K562 (cell line): ENCODE results near the gene ZMAT2. TPM values are rescaled to one million over a fixed set of nuclear protein-coding genes. Genes with fewer than 3 reads are reported as not detected.

Experiments used
- BRF1 ChIP-seq: IDR thresholded peaks from 3 replicates; pipeline ENCODE4 v1.6.1; 2011; ENCODE audit warnings: borderline replicate concordance, mild to moderate bottlenecking; ENCODE audit not compliant: insufficient read length; ENCODE audit errors: extremely low read depth
- ETV1 ChIP-seq: fragments of 450-650 bp; conservative IDR thresholded peaks from 2 replicates; pipeline ENCODE4 v1.6.1; 2016; ENCODE audit warnings: missing genetic modification characterization, control low read depth, low read depth, missing compliant biosample characterization
- FOXP1 ChIP-seq: sonication (generic); formaldehyde crosslinking; IDR thresholded peaks from 2 replicates; pipeline ENCODE4 v1.8.0; 2022; ENCODE audit warnings: mild to moderate bottlenecking, missing genetic modification reagents
- HDAC3 ChIP-seq: fragments of 450-650 bp; IDR thresholded peaks from 2 replicates; pipeline ENCODE4 v1.6.1; 2018; ENCODE audit warnings: borderline replicate concordance, mild to moderate bottlenecking, moderate library complexity; ENCODE audit not compliant: partially characterized antibody
- JUN ChIP-seq, 2 experiments: sonication (generic) in 1 of 2; formaldehyde crosslinking in 1 of 2; IDR thresholded peaks; 2 replicates each; pipeline versions ENCODE4 v1.6.1 to v1.8.0; 2012 to 2022; ENCODE audit warnings: borderline replicate concordance in 2 of 2, mild to moderate bottlenecking in 2 of 2, improper control_type of control experiment in 1 of 2, low read depth in 1 of 2, low read length in 1 of 2, missing genetic modification reagents in 1 of 2
- KLF1 ChIP-seq: fragments of 450-650 bp; IDR thresholded peaks from 2 replicates; pipeline ENCODE4 v1.6.1; 2016; ENCODE audit warnings: missing genetic modification characterization, missing compliant biosample characterization
- PKNOX1 ChIP-seq: fragments of 450-650 bp; IDR thresholded peaks from 2 replicates; pipeline ENCODE4 v1.6.1; 2016
- POLR2AphosphoS5 ChIP-seq: IDR thresholded peaks from 2 replicates; pipeline ENCODE4 v1.6.1; 2011; ENCODE audit warnings: mild to moderate bottlenecking, low read depth, low read length, moderate library complexity; ENCODE audit not compliant: control insufficient read depth, insufficient read depth
- PTBP1 ChIP-seq: fragments of 200-400 bp; formaldehyde crosslinking; IDR thresholded peaks from 2 replicates; pipeline ENCODE4 v1.6.1; 2017; ENCODE audit warnings: low read depth, low read length
- STAG1 ChIP-seq: sonication (generic); formaldehyde crosslinking; IDR thresholded peaks from 2 replicates; pipeline ENCODE4 v1.5.0; 2020; ENCODE audit warnings: missing genetic modification reagents, borderline replicate concordance
- TAF7 ChIP-seq: fragments of 450-650 bp; IDR thresholded peaks from 2 replicates; pipeline ENCODE4 v1.6.1; 2016; ENCODE audit warnings: missing genetic modification characterization, missing compliant biosample characterization
- TOE1 ChIP-seq, 2 experiments: fragments of 450-650 bp in 1 of 2; sonication (generic) in 1 of 2; formaldehyde crosslinking in 1 of 2; IDR thresholded peaks; 2 replicates each; pipeline versions ENCODE4 v1.7.1 to v1.8.0; 2016 to 2022; ENCODE audit warnings: borderline replicate concordance in 2 of 2, mild to moderate bottlenecking in 2 of 2, antibody characterized with exemption in 1 of 2, inconsistent platforms in 1 of 2, low read depth in 1 of 2, missing genetic modification reagents in 1 of 2, moderate library complexity in 1 of 2
- TRIM24 ChIP-seq, 2 experiments: fragments of 450-650 bp; IDR thresholded peaks; 2 replicates each; pipeline ENCODE4 v1.6.1; 2016
- TSC22D4 ChIP-seq: fragments of 450-650 bp; IDR thresholded peaks from 2 replicates; pipeline ENCODE4 v1.6.1; 2016; ENCODE audit warnings: missing genetic modification characterization, missing biosample characterization, control low read depth
- ZFP36 ChIP-seq: fragments of 150-350 bp; IDR thresholded peaks from 2 replicates; pipeline ENCODE4 v1.6.1; 2018; ENCODE audit warnings: low read length, low read depth; ENCODE audit not compliant: partially characterized antibody
- ZNF134 ChIP-seq: fragments of 250-450 bp; sonication (Bioruptor Pico); conservative IDR thresholded peaks from 2 replicates; pipeline ENCODE4 v1.4.0; 2020
- polyA plus RNA-seq, 8 experiments: library from polyadenylated mRNA; depleted of rRNA in 4 of 8; stranded (reverse) in 5 of 8; unstranded in 3 of 8; fragments of >200 nt; fragmentation: Nextera tagmentation in 2 of 8; fragmentation: Illumina TruSeq in 1 of 8; extraction: Ambion mirVana in 2 of 8; extraction: Trizol in 1 of 8; gene quantifications; 2 replicates each; pipeline versions ENCODE4 v1.2.1 to v1.2.3, GENCODE V29; 2011 to 2014; ENCODE audit warnings: inconsistent platforms in 1 of 8, missing spikeins in 1 of 8
- total RNA-seq, 7 experiments: library from RNA; depleted of rRNA in 6 of 7; stranded (reverse); fragments of >200 nt in 6 of 7; fragmentation: Illumina TruSeq in 2 of 7; extraction: Trizol in 2 of 7; gene quantifications; 2 replicates each; pipeline versions ENCODE4 v1.2.1 to v1.2.3, GENCODE V29; 2011 to 2021; ENCODE audit warnings: low replicate concordance in 1 of 7
- TF ChIP-seq, protein P1 (sequence below): fragments of 450-650 bp; IDR thresholded peaks from 2 replicates; pipeline ENCODE4 v1.6.1; 2018; ENCODE audit not compliant: partially characterized antibody
- TF ChIP-seq, protein P2 (sequence below), 2 experiments: IDR thresholded peaks; 2 replicates each; pipeline ENCODE4 v1.6.1; 2012; ENCODE audit warnings: improper control_type of control experiment in 2 of 2, low read depth in 2 of 2, low read length in 2 of 2, borderline replicate concordance in 1 of 2

ZMAT2 gene
- total and polyA plus RNA-seq, 9 of the 15 experiments (the other 6 are each of a cell fraction or from before 2014, with no cell fraction given): 44.2 to 101 (median 69.2) TPM

DNA sequence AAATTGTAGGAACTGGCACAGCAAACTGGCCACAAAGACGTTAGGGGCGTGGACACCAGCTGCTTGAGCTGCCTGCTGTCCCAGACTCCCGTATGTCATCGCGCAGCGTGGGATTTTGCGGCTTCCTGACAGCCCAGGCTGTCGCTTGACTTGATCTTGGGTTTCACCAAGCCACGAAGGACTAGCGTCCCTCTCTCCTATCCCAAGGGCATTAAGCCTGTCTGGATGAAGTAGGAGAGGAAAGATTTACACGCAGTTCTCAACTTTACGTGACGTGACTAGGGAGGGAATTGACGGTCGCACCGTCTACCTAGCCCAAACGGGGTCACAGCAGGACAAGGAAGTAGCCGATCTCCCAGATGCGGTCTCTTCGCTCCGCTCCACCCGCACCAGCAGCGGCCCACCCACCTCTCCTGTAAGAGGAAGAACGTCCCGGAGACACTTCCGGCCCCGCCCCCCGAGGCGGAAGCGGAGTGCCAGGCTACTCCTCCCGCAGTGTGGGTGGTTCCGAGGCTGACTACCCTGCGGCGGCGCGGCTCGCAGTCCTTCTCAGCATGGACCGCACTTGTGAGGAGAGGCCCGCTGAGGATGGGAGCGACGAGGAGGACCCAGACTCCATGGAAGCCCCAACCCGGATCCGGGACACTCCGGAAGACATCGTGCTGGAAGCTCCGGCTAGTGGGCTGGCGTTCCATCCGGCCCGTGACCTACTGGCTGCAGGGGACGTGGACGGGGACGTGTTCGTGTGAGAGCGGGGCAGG is 35.7 kb upstream of the ZMAT2 start, which contains the start of gene WDR55 (continued):
- TF ChIP-seq POLR2AphosphoS5 (peak; percentile 71), BRF1 (no peak), JUN (IDR thresholded peaks at IDR 0.05; ENCODE audit: borderline replicate concordance, low read depth, low read length) (peak; percentile 3; the same call in 1 of the 2 replicates), JUN (CRISPR knock-in tag; IDR thresholded peaks at IDR 0.05; ENCODE audit: borderline replicate concordance) (no peak), TOE1 (IDR thresholded peaks at IDR 0.05; ENCODE audit: borderline replicate concordance) (no peak; the same call in 1 of the 2 replicates), TOE1 (CRISPR knock-in tag; IDR thresholded peaks at IDR 0.05; ENCODE audit: borderline replicate concordance, low read depth) (0 out of 2 replicates have a peak, but pooled peaks have one; percentile 28), FOXP1 (CRISPR knock-in tag) (no peak; the same call in 1 of the 2 replicates), HDAC3 (peak; percentile 62), ETV1 (tag) (peak; percentile 95), STAG1 (CRISPR knock-in tag) (no peak), PKNOX1 (peak; percentile 85), KLF1 (tag) (peak; percentile 64), TSC22D4 (tag) (no peak), ZFP36 (no peak), PTBP1 (no peak), TAF7 (tag) (peak; percentile 68), TRIM24 (IDR thresholded peaks at IDR 0.05) (peak in 1 of 2 experiments; percentile 75; a peak in 2 of 4 replicates), ZNF134 (CRISPR knock-in tag) (peak; percentile 70)
- TF ChIP-seq, protein P1, sequence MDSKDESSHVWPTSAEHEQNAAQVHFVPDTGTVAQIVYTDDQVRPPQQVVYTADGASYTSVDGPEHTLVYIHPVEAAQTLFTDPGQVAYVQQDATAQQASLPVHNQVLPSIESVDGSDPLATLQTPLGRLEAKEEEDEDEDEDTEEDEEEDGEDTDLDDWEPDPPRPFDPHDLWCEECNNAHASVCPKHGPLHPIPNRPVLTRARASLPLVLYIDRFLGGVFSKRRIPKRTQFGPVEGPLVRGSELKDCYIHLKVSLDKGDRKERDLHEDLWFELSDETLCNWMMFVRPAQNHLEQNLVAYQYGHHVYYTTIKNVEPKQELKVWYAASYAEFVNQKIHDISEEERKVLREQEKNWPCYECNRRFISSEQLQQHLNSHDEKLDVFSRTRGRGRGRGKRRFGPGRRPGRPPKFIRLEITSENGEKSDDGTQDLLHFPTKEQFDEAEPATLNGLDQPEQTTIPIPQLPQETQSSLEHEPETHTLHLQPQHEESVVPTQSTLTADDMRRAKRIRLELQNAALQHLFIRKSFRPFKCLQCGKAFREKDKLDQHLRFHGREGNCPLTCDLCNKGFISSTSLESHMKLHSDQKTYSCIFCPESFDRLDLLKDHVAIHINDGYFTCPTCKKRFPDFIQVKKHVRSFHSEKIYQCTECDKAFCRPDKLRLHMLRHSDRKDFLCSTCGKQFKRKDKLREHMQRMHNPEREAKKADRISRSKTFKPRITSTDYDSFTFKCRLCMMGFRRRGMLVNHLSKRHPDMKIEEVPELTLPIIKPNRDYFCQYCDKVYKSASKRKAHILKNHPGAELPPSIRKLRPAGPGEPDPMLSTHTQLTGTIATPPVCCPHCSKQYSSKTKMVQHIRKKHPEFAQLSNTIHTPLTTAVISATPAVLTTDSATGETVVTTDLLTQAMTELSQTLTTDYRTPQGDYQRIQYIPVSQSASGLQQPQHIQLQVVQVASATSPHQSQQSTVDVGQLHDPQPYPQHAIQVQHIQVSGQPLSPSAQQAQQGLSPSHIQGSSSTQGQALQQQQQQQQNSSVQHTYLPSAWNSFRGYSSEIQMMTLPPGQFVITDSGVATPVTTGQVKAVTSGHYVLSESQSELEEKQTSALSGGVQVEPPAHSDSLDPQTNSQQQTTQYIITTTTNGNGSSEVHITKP: peak; percentile 71
- TF ChIP-seq, protein P2, sequence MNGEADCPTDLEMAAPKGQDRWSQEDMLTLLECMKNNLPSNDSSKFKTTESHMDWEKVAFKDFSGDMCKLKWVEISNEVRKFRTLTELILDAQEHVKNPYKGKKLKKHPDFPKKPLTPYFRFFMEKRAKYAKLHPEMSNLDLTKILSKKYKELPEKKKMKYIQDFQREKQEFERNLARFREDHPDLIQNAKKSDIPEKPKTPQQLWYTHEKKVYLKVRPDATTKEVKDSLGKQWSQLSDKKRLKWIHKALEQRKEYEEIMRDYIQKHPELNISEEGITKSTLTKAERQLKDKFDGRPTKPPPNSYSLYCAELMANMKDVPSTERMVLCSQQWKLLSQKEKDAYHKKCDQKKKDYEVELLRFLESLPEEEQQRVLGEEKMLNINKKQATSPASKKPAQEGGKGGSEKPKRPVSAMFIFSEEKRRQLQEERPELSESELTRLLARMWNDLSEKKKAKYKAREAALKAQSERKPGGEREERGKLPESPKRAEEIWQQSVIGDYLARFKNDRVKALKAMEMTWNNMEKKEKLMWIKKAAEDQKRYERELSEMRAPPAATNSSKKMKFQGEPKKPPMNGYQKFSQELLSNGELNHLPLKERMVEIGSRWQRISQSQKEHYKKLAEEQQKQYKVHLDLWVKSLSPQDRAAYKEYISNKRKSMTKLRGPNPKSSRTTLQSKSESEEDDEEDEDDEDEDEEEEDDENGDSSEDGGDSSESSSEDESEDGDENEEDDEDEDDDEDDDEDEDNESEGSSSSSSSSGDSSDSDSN (IDR thresholded peaks at IDR 0.05; ENCODE audit: borderline replicate concordance in 1 of 2, low read depth in 2 of 2, low read length in 2 of 2): peak; percentile 58 to 88; a peak in 3 of 4 replicates
